GM18868 (cell line): ENCODE measurements around the gene ZNF146.
"Not testable (repeated sequence)": the region's sequence is repeated elsewhere in the genome, so short reads cannot be mapped to it uniquely, and the experiment has no call there.

Experiments used
- ATAC-seq: cut with Tn5 transposase; IDR thresholded peaks from one replicate; pipeline ENCODE4 v1.9.1; 2021; ENCODE audit warnings: mild to moderate bottlenecking, moderate library complexity; ENCODE audit not compliant: unreplicated experiment

The ZNF146 gene

GRCh38 chr19:36269295-36269694, 54.4 kb downstream of the ZNF146 start:
- not testable (repeated sequence) for ATAC-seq
